CD4-positive, alpha-beta memory T cell (primary cell): ENCODE measurements around the gene HS2ST1. TPM values are rescaled to one million over a fixed set of nuclear protein-coding genes. Genes with fewer than 3 reads are reported as not detected.
A peak's percentile ranks its signal among the peaks of the same experiment; 100 is the strongest.

Source experiments
- CTCF ChIA-PET: fragments of 350-600 bp; sonication (Branson Sonifier 250); formaldehyde crosslinking; loops from one replicate; lab custom pipeline; 2021; ENCODE audit warnings: inconsistent platforms; ENCODE audit not compliant: partially characterized antibody; lab: Charles Lee
- POLR2A ChIA-PET: fragments of 350-600 bp; sonication (Branson Sonifier 250); formaldehyde crosslinking; loops from one replicate; lab custom pipeline; 2021; ENCODE audit not compliant: partially characterized antibody; lab: Charles Lee
- DNase-seq, 5 donors: peaks; one replicate each; pipeline versions ENCODE4 v3.0.0 to v3.0.0-alpha.2; 2020 to 2022; ENCODE audit warnings: mixed read lengths in 1 of 5
- H3K27ac ChIP-seq: one replicate; pipeline ENCODE4 v1.7.0; 2013; ENCODE audit warnings: low read depth, low read length
- H3K27me3 ChIP-seq: 2 replicates; pipeline ENCODE4 v1.7.0; 2013; ENCODE audit warnings: mild to moderate bottlenecking, low read length, moderate library complexity; ENCODE audit not compliant: insufficient read depth
- H3K36me3 ChIP-seq: 2 replicates; pipeline ENCODE4 v1.7.0; 2013; ENCODE audit warnings: mild to moderate bottlenecking, low read length, moderate library complexity; ENCODE audit not compliant: insufficient read depth
- H3K4me1 ChIP-seq: 2 replicates; pipeline ENCODE4 v1.7.0; 2013; ENCODE audit warnings: mild to moderate bottlenecking, low read length, moderate library complexity; ENCODE audit not compliant: insufficient read depth
- H3K4me3 ChIP-seq, 2 donors: one replicate each; pipeline ENCODE4 v1.7.0; 2013; ENCODE audit warnings: low read length in 2 of 2, mild to moderate bottlenecking in 1 of 2
- H3K9me3 ChIP-seq, 2 donors: one replicate each; pipeline ENCODE4 v1.7.0; 2013; ENCODE audit warnings: low read length in 2 of 2, control low read depth in 1 of 2; ENCODE audit not compliant: control insufficient read depth in 1 of 2
- H3K27ac Mint-ChIP-seq, 7 donors: one replicate each; pipeline ENCODE4 v1.8.0; 2020 to 2021; ENCODE audit warnings: mixed read lengths in 7 of 7, mild to moderate bottlenecking in 6 of 7, inconsistent platforms in 3 of 7, moderate library complexity in 3 of 7
- H3K27me3 Mint-ChIP-seq, 2 donors: one replicate each; pipeline ENCODE4 v1.8.0; 2020 to 2021; ENCODE audit warnings: mixed read lengths in 2 of 2
- H3K36me3 Mint-ChIP-seq, 2 donors: one replicate each; pipeline ENCODE4 v1.8.0; 2020 to 2021; ENCODE audit warnings: mixed read lengths in 2 of 2, inconsistent platforms in 1 of 2, mild to moderate bottlenecking in 1 of 2
- H3K4me1 Mint-ChIP-seq, 4 donors: one replicate each; pipeline ENCODE4 v1.8.0; 2020 to 2021; ENCODE audit warnings: mixed read lengths in 4 of 4, mild to moderate bottlenecking in 1 of 4
- H3K4me3 Mint-ChIP-seq, 8 donors: one replicate each; pipeline ENCODE4 v1.8.0; 2020 to 2021; ENCODE audit warnings: mixed read lengths in 8 of 8, mild to moderate bottlenecking in 7 of 8, moderate library complexity in 6 of 8, inconsistent platforms in 3 of 8
- H3K9me3 Mint-ChIP-seq, 8 donors: one replicate each; pipeline ENCODE4 v1.8.0; 2020 to 2021; ENCODE audit warnings: mixed read lengths in 8 of 8, mild to moderate bottlenecking in 5 of 8, inconsistent platforms in 3 of 8, moderate library complexity in 1 of 8
- intact Hi-C: fragments of 100-400 bp; cut with micrococcal nuclease; formaldehyde crosslinking; loops from one replicate; pipeline ENCODE4 v1.15.1; 2023
- polyA plus RNA-seq, 2 donors: library from polyadenylated mRNA; unstranded; fragments of 300-500 nt; fragmentation: Illumina TruSeq; gene quantifications; one replicate each; pipeline ENCODE4 v1.2.3, GENCODE V29; 2021
- total RNA-seq, 2 experiments: library from RNA; stranded (reverse); gene quantifications; one replicate each; pipeline ENCODE4 v1.2.3, GENCODE V29; 2021

Gene HS2ST1
- total and polyA plus RNA-seq, 4 experiments from 2014 or later = 5.4 to 15.8 (median 11.2) TPM

DNA sequence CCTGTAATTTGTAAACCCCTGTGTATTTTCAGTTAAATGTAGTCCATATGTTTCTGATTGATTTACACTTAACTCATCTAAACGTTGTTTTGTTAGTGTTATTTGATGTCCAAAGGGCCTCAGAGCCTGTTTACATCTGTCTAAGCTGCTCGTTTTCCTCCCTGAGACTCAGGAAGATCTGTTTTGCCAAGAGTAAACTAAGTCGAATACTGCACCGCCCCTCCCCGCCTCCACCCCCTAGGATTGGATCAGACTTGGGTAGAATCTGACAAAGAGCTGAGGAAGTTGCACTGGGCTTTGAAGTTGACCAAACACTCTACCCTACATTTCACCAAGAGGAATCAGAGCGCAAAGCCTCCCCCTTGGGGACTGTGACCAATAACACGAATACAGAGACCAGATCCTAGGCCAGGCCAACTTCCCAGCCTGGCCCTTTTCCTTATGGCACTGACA is 207.3 kb downstream of the HS2ST1 start:
- Histone ChIP-seq H3K9me3 (no peaks in the 10 kb centered on the region), H3K27ac (no peak overlapping the region), H3K4me3 (no peak overlapping the region), H3K36me3 (no peaks in the 10 kb centered on the region), H3K27me3 (no peaks in the 10 kb centered on the region), H3K4me1 (no peaks in the 10 kb centered on the region)
- no peaks in the 10 kb centered on the region for H3K36me3 Mint-ChIP-seq
- ChIA-PET POLR2A (no interaction called here), CTCF (interaction anchor here (0.6 to 1.1 kb wide), 2 partner anchors 10 to 21 kb away, joined by 3 to 4 read pairs; no protein-coding TSS in a partner anchor)
- no peak overlapping the region for H3K4me3 Mint-ChIP-seq
- no peak overlapping the region for H3K27ac Mint-ChIP-seq
- no peaks in the 10 kb centered on the region for H3K4me1 Mint-ChIP-seq
- peaks cover 4% of the 10 kb centered on the region in 2 donors for H3K27me3 Mint-ChIP-seq
- intact Hi-C loops = no loop called here
- DNase-seq = no peak
- peaks cover 0 to 3% (median 0%) of the 10 kb centered on the region in 8 donors for H3K9me3 Mint-ChIP-seq

DNA sequence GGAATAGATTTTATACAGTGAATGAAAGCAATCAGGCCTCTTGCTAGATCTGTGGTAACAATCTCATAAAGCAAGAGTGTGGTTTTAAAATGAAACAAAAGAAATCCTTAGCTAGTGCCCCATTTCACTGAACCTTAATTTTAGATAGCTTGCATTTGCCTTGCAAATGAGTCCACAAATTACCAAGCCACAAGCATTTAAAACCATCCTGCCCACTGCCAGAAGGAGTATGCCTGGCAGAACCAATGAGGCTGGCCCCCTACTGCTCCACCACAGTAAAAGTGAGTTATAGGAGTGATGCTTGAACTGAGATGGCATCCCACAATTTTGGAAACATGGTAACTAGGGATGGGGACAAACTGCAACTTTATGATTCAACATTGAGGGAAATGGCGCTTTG is 207.8 kb downstream of the HS2ST1 start:
- ChIA-PET POLR2A (no interaction called here), CTCF (interaction anchor here (1.0 to 1.1 kb wide), 2 partner anchors 9 to 11 kb away, joined by 3 to 4 read pairs; no protein-coding TSS in a partner anchor)
- Histone ChIP-seq H3K4me3 (no peak overlapping the region), H3K9me3 (no peaks in the 10 kb centered on the region), H3K4me1 (no peaks in the 10 kb centered on the region), H3K36me3 (no peaks in the 10 kb centered on the region), H3K27ac (no peak overlapping the region), H3K27me3 (no peaks in the 10 kb centered on the region)
- H3K4me3 Mint-ChIP-seq = no peak overlapping the region
- H3K4me1 Mint-ChIP-seq = no peaks in the 10 kb centered on the region
- H3K9me3 Mint-ChIP-seq = peaks cover 0 to 3% (median 0%) of the 10 kb centered on the region in 8 donors
- intact Hi-C loops = no loop called here
- peaks cover 4% of the 10 kb centered on the region in 2 donors for H3K27me3 Mint-ChIP-seq
- DNase-seq = no peak
- H3K36me3 Mint-ChIP-seq = no peaks in the 10 kb centered on the region
- H3K27ac Mint-ChIP-seq = no peak overlapping the region

DNA sequence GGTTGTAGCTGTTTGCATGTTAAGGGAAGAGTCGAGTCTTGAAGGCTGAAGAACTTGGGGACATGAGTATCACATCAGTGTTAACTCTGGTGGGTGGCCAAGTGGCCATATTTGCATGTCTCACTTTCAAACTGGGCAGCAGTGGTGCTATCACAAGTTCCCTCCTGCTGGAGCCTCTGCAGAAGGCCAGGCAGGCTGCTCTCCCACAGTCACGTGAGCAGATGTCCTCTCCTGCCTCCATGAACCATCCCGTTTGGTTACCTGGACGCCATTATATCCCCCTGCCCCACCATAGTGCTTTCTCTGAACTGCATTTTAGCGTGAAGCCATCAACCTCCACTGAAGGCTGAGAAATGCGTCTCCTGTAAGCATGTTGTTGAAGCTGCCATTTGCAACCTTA is 209.2 kb downstream of the HS2ST1 start:
- ChIA-PET POLR2A (no interaction called here), CTCF (no interaction called here)
- no peak overlapping the region for H3K27ac Mint-ChIP-seq
- no peak for DNase-seq
- no peaks in the 10 kb centered on the region for H3K4me1 Mint-ChIP-seq
- no peak overlapping the region for H3K27ac ChIP-seq
- H3K27me3 ChIP-seq = no peaks in the 10 kb centered on the region
- H3K9me3 Mint-ChIP-seq = peaks cover 0 to 3% (median 0%) of the 10 kb centered on the region in 8 donors
- intact Hi-C loops = no loop called here
- H3K36me3 Mint-ChIP-seq = no peaks in the 10 kb centered on the region
- peaks cover 4 to 8% of the 10 kb centered on the region in 2 donors for H3K27me3 Mint-ChIP-seq
- H3K4me3 ChIP-seq = no peak overlapping the region
- H3K4me1 ChIP-seq = no peaks in the 10 kb centered on the region
- H3K36me3 ChIP-seq = no peaks in the 10 kb centered on the region
- no peak overlapping the region for H3K4me3 Mint-ChIP-seq
- no peaks in the 10 kb centered on the region for H3K9me3 ChIP-seq

- CTCF ChIA-PET = interaction anchor here (1.1 kb wide), 1 partner anchor 19 kb away, joined by 3 read pairs; no protein-coding TSS in a partner anchor
- H3K27me3 Mint-ChIP-seq = peaks cover 14 to 21% of the 10 kb centered on the region in 2 donors
- H3K4me1 Mint-ChIP-seq = peaks cover 1 to 7% (median 5%) of the 10 kb centered on the region in 4 donors
Measured at GRCh38 chr1:87126886-87127505, 212.6 kb downstream of the HS2ST1 start.

GRCh38 chr1:87127581-87127980 is 213.1 kb downstream of the HS2ST1 start:
- intact Hi-C loops = no loop called here
- no peaks in the 10 kb centered on the region for H3K27me3 ChIP-seq
- Mint-ChIP-seq H3K9me3 (peaks cover 0 to 3% (median 0%) of the 10 kb centered on the region in 8 donors), H3K4me1 (peaks cover 1 to 10% (median 6%) of the 10 kb centered on the region in 4 donors), H3K4me3 (no peak overlapping the region), H3K27ac (peak overlapping the region in 1 of 7 donors; percentile 17), H3K36me3 (no peaks in the 10 kb centered on the region), H3K27me3 (peaks cover 18 to 22% of the 10 kb centered on the region in 2 donors)
- CTCF ChIA-PET = interaction anchor here (0.9 to 1.5 kb wide), 2 partner anchors 15 to 43 kb away, joined by 3 read pairs; no protein-coding TSS in a partner anchor
- H3K36me3 ChIP-seq = no peaks in the 10 kb centered on the region
- no peak overlapping the region for H3K27ac ChIP-seq
- H3K4me3 ChIP-seq = no peak overlapping the region
- POLR2A ChIA-PET = no interaction called here
- no peaks in the 10 kb centered on the region for H3K9me3 ChIP-seq
- no peak for DNase-seq
- H3K4me1 ChIP-seq = peaks cover 6% of the 10 kb centered on the region

More at GRCh38 chr1:87126886-87127505, 212.6 kb downstream of the HS2ST1 start:
- Histone ChIP-seq H3K4me3 (no peak overlapping the region), H3K4me1 (peaks cover under 1% of the 10 kb centered on the region), H3K27me3 (no peaks in the 10 kb centered on the region), H3K36me3 (no peaks in the 10 kb centered on the region), H3K9me3 (no peaks in the 10 kb centered on the region), H3K27ac (no peak overlapping the region)
- intact Hi-C loops = no loop called here
- Mint-ChIP-seq H3K9me3 (peaks cover 0 to 3% (median 0%) of the 10 kb centered on the region in 8 donors), H3K36me3 (no peaks in the 10 kb centered on the region), H3K4me3 (no peak overlapping the region), H3K27ac (no peak overlapping the region)
- no peak for DNase-seq
- POLR2A ChIA-PET = no interaction called here

DNA sequence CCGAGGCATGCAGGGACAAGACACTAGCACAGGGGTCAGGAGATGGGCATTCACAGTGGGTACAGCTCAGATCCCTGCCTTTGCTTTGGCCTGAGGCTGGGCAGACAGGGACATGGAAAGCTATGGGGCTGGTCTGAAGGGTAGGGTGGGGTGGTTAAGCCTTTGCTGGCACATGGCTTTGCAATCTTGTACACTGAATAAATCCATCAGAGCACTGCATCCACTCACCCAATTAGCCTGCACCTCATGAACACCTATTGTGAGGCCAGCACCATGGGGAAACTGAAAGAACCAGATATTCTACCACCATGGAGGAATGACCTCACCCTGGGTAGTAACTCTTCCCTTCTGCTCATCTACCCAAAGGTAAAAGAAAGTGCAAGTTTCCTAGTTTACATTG is 214.6 kb downstream of the HS2ST1 start:
- ChIA-PET POLR2A (no interaction called here), CTCF (interaction anchor here (1.3 to 4.1 kb wide), 5 partner anchors 12 to 824 kb away, joined by 3 to 23 read pairs (median 4); no protein-coding TSS in a partner anchor)
- no peaks in the 10 kb centered on the region for H3K36me3 ChIP-seq
- Mint-ChIP-seq H3K27ac (no peak overlapping the region), H3K9me3 (peaks cover 0 to 3% (median 0%) of the 10 kb centered on the region in 8 donors), H3K27me3 (peaks cover 22 to 30% of the 10 kb centered on the region in 2 donors), H3K36me3 (no peaks in the 10 kb centered on the region), H3K4me3 (no peak overlapping the region), H3K4me1 (peaks cover 3 to 13% (median 9%) of the 10 kb centered on the region in 4 donors)
- H3K27me3 ChIP-seq = no peaks in the 10 kb centered on the region
- H3K9me3 ChIP-seq = no peaks in the 10 kb centered on the region
- no peak overlapping the region for H3K4me3 ChIP-seq
- intact Hi-C loops = no loop called here
- DNase-seq = no peak
- H3K4me1 ChIP-seq = peaks cover 6% of the 10 kb centered on the region
- H3K27ac ChIP-seq = no peak overlapping the region

- Mint-ChIP-seq H3K27me3 (peaks cover 18 to 30% of the 10 kb centered on the region in 2 donors), H3K4me1 (peaks cover 3 to 13% (median 9%) of the 10 kb centered on the region in 4 donors), H3K4me3 (no peak overlapping the region), H3K9me3 (peaks cover 0 to 2% (median 0%) of the 10 kb centered on the region in 8 donors), H3K36me3 (no peaks in the 10 kb centered on the region), H3K27ac (no peak overlapping the region)
- intact Hi-C loops = loop anchor here (5.0 kb wide), 2 partner anchors 823 to 933 kb away; no protein-coding TSS in a partner anchor
- ChIA-PET CTCF (interaction anchor here (1.1 to 4.1 kb wide), 6 partner anchors 12 to 824 kb away, joined by 3 to 23 read pairs (median 4); no protein-coding TSS in a partner anchor), POLR2A (no interaction called here)
- Histone ChIP-seq H3K27me3 (no peaks in the 10 kb centered on the region), H3K27ac (no peak overlapping the region), H3K36me3 (no peaks in the 10 kb centered on the region), H3K4me1 (peaks cover 6% of the 10 kb centered on the region), H3K4me3 (no peak overlapping the region), H3K9me3 (no peaks in the 10 kb centered on the region)
- DNase-seq = no peak
Measured at GRCh38 chr1:87129606-87130005, 215.2 kb downstream of the HS2ST1 start.
